Left lung (tissue), 10 donors: ENCODE data around the gene HPCAL4. TPM values are rescaled to one million over a fixed set of nuclear protein-coding genes. Genes with fewer than 3 reads are reported as not detected.

Source experiments
- ATAC-seq: fragments of 200-7000 bp; cut with Tn5 transposase; one replicate; pipeline ENCODE4 v1.9.1; 2020; ENCODE audit warnings: moderate library complexity
- DNase-seq, 4 donors: peaks; one replicate each; pipeline ENCODE4 v3.0.0-alpha.2; 2013 to 2020
- H3K27ac ChIP-seq, 2 donors: fragments of 200-600 bp; sonication (generic) in 1 of 2; one replicate each; pipeline versions ENCODE4 v1.5.0 to v1.8.0; 2020 to 2021
- H3K27me3 ChIP-seq, 2 donors: fragments of 200-600 bp; sonication (generic) in 1 of 2; one replicate each; pipeline versions ENCODE4 v1.5.0 to v1.8.0; 2020 to 2021
- H3K36me3 ChIP-seq, 2 donors: fragments of 200-600 bp; sonication (generic) in 1 of 2; one replicate each; pipeline versions ENCODE4 v1.5.0 to v1.8.0; 2020 to 2021
- H3K4me1 ChIP-seq, 2 donors: fragments of 200-600 bp; one replicate each; pipeline ENCODE4 v1.8.0; 2021
- H3K4me3 ChIP-seq, 2 donors: fragments of 200-600 bp; sonication (generic) in 1 of 2; one replicate each; pipeline versions ENCODE4 v1.5.0 to v1.8.0; 2020 to 2021; ENCODE audit warnings: mild to moderate bottlenecking in 1 of 2
- H3K9me3 ChIP-seq, 2 donors: fragments of 200-600 bp; sonication (generic) in 1 of 2; one replicate each; pipeline versions ENCODE4 v1.5.0 to v1.8.0; 2020 to 2021
- intact Hi-C, 2 donors: fragments of 100-400 bp; cut with DNase I; formaldehyde crosslinking; loops; one replicate each; pipeline versions ENCODE4 v1.11.2 to v1.14.2; 2022
- polyA plus RNA-seq, 6 donors: library from polyadenylated mRNA; unstranded; fragments of 120-200 nt; gene quantifications; one replicate each; pipeline ENCODE4 v1.2.1, GENCODE V29; 2013; ENCODE audit not compliant: insufficient read length in 6 of 6
- total RNA-seq, 2 donors: library from RNA; stranded (reverse); fragmentation: NEBNext Ultra II Directional; extraction: Animal tissue kit (Norgen Biotek cat#: 25700); gene quantifications; one replicate each; pipeline ENCODE4 v1.2.1, GENCODE V29; 2021
- TF ChIP-seq, protein P1 (sequence below), 2 donors: fragments of 200-600 bp; sonication (generic) in 1 of 2; IDR thresholded peaks; one replicate each; pipeline versions ENCODE4 v1.5.0 to v1.8.0; 2021; ENCODE audit warnings: antibody characterized with exemption in 2 of 2
- donor health status: DM: no; HTN: yes; CAD: no.
- donor health status: DM: no; HTN: no; CAD: no.

The HPCAL4 gene
- total and polyA plus RNA-seq, 8 donors, result 0.04 to 1.9 (median 0.14) TPM

GRCh38 chr1:39656391-39656790 lies 34.8 kb downstream of the HPCAL4 start:
- Histone ChIP-seq H3K27me3 (peaks cover 0 to 10% of the 10 kb centered on the region in 2 donors), H3K9me3 (no peaks in the 10 kb centered on the region), H3K4me3 (no peak overlapping the region), H3K27ac (no peak overlapping the region), H3K4me1 (peaks cover 0 to 4% of the 10 kb centered on the region in 2 donors), H3K36me3 (no peaks in the 10 kb centered on the region)
- intact Hi-C loops, result loop anchor here in 1 of 2 donors (10.0 kb wide), 1 partner anchor 52 kb away; no protein-coding TSS in a partner anchor
- DNase-seq (no peak), ATAC-seq (no peak)
- TF ChIP-seq, protein P1, sequence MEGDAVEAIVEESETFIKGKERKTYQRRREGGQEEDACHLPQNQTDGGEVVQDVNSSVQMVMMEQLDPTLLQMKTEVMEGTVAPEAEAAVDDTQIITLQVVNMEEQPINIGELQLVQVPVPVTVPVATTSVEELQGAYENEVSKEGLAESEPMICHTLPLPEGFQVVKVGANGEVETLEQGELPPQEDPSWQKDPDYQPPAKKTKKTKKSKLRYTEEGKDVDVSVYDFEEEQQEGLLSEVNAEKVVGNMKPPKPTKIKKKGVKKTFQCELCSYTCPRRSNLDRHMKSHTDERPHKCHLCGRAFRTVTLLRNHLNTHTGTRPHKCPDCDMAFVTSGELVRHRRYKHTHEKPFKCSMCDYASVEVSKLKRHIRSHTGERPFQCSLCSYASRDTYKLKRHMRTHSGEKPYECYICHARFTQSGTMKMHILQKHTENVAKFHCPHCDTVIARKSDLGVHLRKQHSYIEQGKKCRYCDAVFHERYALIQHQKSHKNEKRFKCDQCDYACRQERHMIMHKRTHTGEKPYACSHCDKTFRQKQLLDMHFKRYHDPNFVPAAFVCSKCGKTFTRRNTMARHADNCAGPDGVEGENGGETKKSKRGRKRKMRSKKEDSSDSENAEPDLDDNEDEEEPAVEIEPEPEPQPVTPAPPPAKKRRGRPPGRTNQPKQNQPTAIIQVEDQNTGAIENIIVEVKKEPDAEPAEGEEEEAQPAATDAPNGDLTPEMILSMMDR (IDR thresholded peaks at IDR 0.05), result no peak

GRCh38 chr1:39655578-39656268 lies 35.5 kb downstream of the HPCAL4 start:
- H3K4me1 ChIP-seq, result peaks cover 0 to 4% of the 10 kb centered on the region in 2 donors
- H3K9me3 ChIP-seq, result no peaks in the 10 kb centered on the region
- ATAC-seq (no peak), DNase-seq (no peak)
- H3K36me3 ChIP-seq, result no peaks in the 10 kb centered on the region
- no peak overlapping the region for H3K27ac ChIP-seq
- H3K27me3 ChIP-seq, result peaks cover 0 to 10% of the 10 kb centered on the region in 2 donors
- TF ChIP-seq, protein P1 (IDR thresholded peaks at IDR 0.05), result no peak
- intact Hi-C loops, result loop anchor here in 1 of 2 donors (10.0 kb wide), 1 partner anchor 51 kb away; no protein-coding TSS in a partner anchor
- no peak overlapping the region for H3K4me3 ChIP-seq

- no peaks in the 10 kb centered on the region for H3K36me3 ChIP-seq
- H3K9me3 ChIP-seq, result no peaks in the 10 kb centered on the region
- TF ChIP-seq, protein P1 (IDR thresholded peaks at IDR 0.05), result no peak
- peaks cover 0 to 10% of the 10 kb centered on the region in 2 donors for H3K27me3 ChIP-seq
- DNase-seq (no peak), ATAC-seq (no peak)
- intact Hi-C loops, result loop anchor here (5.0 to 10.0 kb wide), 2 partner anchors 47 to 49 kb away; no protein-coding TSS in a partner anchor
- no peak overlapping the region for H3K27ac ChIP-seq
- H3K4me1 ChIP-seq, result peaks cover 0 to 4% of the 10 kb centered on the region in 2 donors
- no peak overlapping the region for H3K4me3 ChIP-seq
Measured at GRCh38 chr1:39654291-39654690, 36.9 kb downstream of the HPCAL4 start.

DNA sequence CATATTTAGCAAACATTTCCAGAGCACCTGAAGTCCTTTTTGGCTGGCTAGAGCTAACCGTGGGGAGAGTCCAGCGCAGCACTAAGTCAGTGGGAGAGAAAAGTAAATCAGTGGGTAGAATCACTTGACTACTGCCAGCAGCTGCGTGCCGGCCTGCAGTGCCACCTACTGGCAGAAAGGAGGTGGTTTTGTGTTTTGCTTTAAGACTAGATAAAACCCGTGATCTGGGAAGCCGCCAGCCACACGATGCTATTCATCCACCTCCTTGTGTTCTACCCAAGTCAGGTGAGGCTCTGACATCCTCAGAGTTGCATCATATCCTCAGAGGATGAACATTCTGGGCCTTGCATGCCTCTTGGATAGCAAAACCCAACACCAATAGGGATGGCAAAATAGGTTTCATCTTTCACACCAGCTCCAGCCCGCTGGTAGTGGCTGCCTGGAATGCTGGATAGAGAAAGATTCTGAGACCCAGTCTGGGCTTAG lies 37.6 kb downstream of the HPCAL4 start:
- H3K4me1 ChIP-seq, result peaks cover 0 to 4% of the 10 kb centered on the region in 2 donors
- H3K27ac ChIP-seq, result no peak overlapping the region
- ATAC-seq, result peak; percentile 89
- no peak overlapping the region for H3K4me3 ChIP-seq
- H3K9me3 ChIP-seq, result no peaks in the 10 kb centered on the region
- DNase-seq, result peak; percentile 72 to 86 (median 80)
- H3K27me3 ChIP-seq, result peaks cover 0 to 10% of the 10 kb centered on the region in 2 donors
- H3K36me3 ChIP-seq, result no peaks in the 10 kb centered on the region
- intact Hi-C loops, result loop anchor here (5.0 to 10.0 kb wide), 2 partner anchors 46 to 49 kb away; no protein-coding TSS in a partner anchor
- TF ChIP-seq, protein P1 (IDR thresholded peaks at IDR 0.05), result peak; percentile 85 to 86

- DNase-seq (no peak), ATAC-seq (no peak)
- no peaks in the 10 kb centered on the region for H3K36me3 ChIP-seq
- H3K4me3 ChIP-seq, result no peak overlapping the region
- H3K27ac ChIP-seq, result no peak overlapping the region
- no peaks in the 10 kb centered on the region for H3K9me3 ChIP-seq
- peaks cover 0 to 10% of the 10 kb centered on the region in 2 donors for H3K27me3 ChIP-seq
- H3K4me1 ChIP-seq, result no peaks in the 10 kb centered on the region
- intact Hi-C loops, result loop anchor here (5.0 to 10.0 kb wide), 2 partner anchors 45 to 48 kb away; no protein-coding TSS in a partner anchor
- TF ChIP-seq, protein P1 (IDR thresholded peaks at IDR 0.05), result no peak
Measured at GRCh38 chr1:39652554-39652953, 38.7 kb downstream of the HPCAL4 start.
